Measurements from ENCODE around the gene PXK. TPM values are rescaled to one million over a fixed set of nuclear protein-coding genes. Genes with fewer than 3 reads are reported as not detected.
"Not testable (repeated sequence)": the region's sequence is repeated elsewhere in the genome, so short reads cannot be mapped to it uniquely, and the experiment has no call there.

Gene PXK
- total RNA-seq, 2 donors from 2014 or later = 15.0 to 27.4 TPM

DNA sequence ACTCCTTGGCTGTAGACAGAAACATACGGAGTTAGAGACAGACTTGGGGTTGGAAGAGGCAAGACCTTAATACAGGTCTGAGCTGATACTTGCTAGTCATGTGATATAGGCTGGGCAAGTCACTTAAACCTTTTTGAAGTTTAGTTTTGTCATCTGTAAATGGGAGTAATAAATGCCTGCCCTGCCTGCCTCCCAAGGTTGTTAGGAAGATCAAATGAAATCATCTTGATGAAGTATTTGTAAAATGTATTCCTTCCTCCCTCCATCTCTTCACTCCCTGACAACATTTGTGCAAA, 2.9 kb downstream of the PXK start:
- ATAC-seq = no peak
- H3K9me3 Mint-ChIP-seq = no peaks in the 10 kb centered on the region
- DNase-seq (ENCODE audit: low spot score in 2 of 2) = no peak
- H3K27ac Mint-ChIP-seq = peak overlapping the region; percentile 78 to 96
- peaks cover 0 to 10% of the 10 kb centered on the region in 2 donors for H3K36me3 Mint-ChIP-seq

GRCh38 chr3:58336135-58336882, 3.6 kb downstream of the PXK start:
- peak overlapping the region in 1 of 2 donors; percentile 78 for H3K27ac Mint-ChIP-seq
- peak in 1 of 2 donors; percentile 37 for ATAC-seq
- H3K36me3 Mint-ChIP-seq = peaks cover 0 to 10% of the 10 kb centered on the region in 2 donors
- H3K9me3 Mint-ChIP-seq = no peaks in the 10 kb centered on the region
- DNase-seq (ENCODE audit: low spot score in 2 of 2) = no peak

GRCh38 chr3:58337190-58337589, 4.5 kb downstream of the PXK start:
- Mint-ChIP-seq H3K27ac (no peak overlapping the region), H3K9me3 (no peaks in the 10 kb centered on the region), H3K36me3 (peaks cover 0 to 10% of the 10 kb centered on the region in 2 donors)
- no peak for DNase-seq (ENCODE audit: low spot score in 2 of 2)
- ATAC-seq = no peak

- not testable (repeated sequence) for H3K27ac Mint-ChIP-seq; ATAC-seq; H3K36me3 Mint-ChIP-seq; DNase-seq (ENCODE audit: low spot score in 2 of 2); H3K9me3 Mint-ChIP-seq
Measured at GRCh38 chr3:58339146-58339545, 6.5 kb downstream of the PXK start.

- peak overlapping the region in 1 of 2 donors; percentile 51 for H3K27ac Mint-ChIP-seq
- ATAC-seq (no peak), DNase-seq (ENCODE audit: low spot score in 2 of 2) (no peak)
- no peaks in the 10 kb centered on the region for H3K9me3 Mint-ChIP-seq
- peaks cover 0 to 6% of the 10 kb centered on the region in 2 donors for H3K36me3 Mint-ChIP-seq
Measured at GRCh38 chr3:58340594-58341244, 8.0 kb downstream of the PXK start.

DNA sequence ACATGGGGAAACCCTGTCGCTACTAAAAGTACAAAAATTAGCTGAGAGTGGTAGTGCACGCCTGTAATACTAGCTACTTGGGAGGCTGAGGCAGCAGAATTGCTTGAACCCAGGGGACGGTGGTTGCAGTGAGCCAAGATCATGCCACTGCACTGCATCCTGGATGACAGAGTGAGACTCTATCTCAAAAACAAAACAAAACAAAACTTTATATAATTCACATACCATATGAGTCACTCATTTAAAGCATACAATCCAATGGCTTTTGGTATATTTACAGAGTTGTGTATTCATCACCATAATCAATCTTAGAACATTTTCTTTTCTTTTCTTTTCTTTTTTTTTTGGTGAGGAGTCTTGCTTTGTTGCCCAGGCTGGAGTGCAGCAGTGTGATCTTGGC, 8.7 kb downstream of the PXK start:
- ATAC-seq = no peak

GRCh38 chr3:58342676-58343075, 10.0 kb downstream of the PXK start:
- DNase-seq (ENCODE audit: low spot score in 2 of 2) (no peak), ATAC-seq (no peak)
- no peaks in the 10 kb centered on the region for H3K36me3 Mint-ChIP-seq
- no peaks in the 10 kb centered on the region for H3K9me3 Mint-ChIP-seq
- H3K27ac Mint-ChIP-seq = no peak overlapping the region

More for the DNA sequence above, 8.7 kb downstream of the PXK start:
- no peaks in the 10 kb centered on the region for H3K9me3 Mint-ChIP-seq
- DNase-seq (ENCODE audit: low spot score in 2 of 2) = no peak
- H3K36me3 Mint-ChIP-seq = peaks cover 0 to 2% of the 10 kb centered on the region in 2 donors
- peak overlapping the region; percentile 44 to 51 for H3K27ac Mint-ChIP-seq

GRCh38 chr3:58345457-58345856, 12.8 kb downstream of the PXK start:
- Mint-ChIP-seq H3K27ac (peak overlapping the region in 1 of 2 donors; percentile 2), H3K36me3 (peaks cover 0 to 5% of the 10 kb centered on the region in 2 donors), H3K9me3 (no peaks in the 10 kb centered on the region)
- DNase-seq (ENCODE audit: low spot score in 2 of 2) (no peak), ATAC-seq (no peak)

DNA sequence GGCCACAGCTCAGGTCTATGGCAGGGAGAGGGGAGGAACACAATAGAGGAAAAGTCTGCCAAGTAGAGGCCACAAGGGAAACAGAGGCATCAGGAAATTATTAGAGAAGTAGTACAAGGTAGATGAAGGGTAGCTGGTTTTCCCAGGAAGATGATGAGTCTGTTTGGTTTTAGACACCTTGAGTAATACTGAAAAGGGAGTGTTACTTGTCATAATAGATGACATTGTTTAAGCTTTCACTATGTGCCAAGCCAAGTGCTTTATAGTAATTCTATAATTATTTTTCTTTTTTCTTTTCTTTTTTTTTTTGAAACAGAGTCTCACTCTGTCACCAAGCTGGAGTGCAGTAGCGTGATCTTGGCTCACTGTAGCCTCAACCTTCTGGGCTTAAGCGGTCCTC, 13.7 kb downstream of the PXK start:
- DNase-seq (ENCODE audit: low spot score in 2 of 2) (no peak), ATAC-seq (peak; percentile 80 to 84)
- H3K36me3 Mint-ChIP-seq = peaks cover 0 to 5% of the 10 kb centered on the region in 2 donors
- no peaks in the 10 kb centered on the region for H3K9me3 Mint-ChIP-seq
- peak overlapping the region; percentile 2 to 70 for H3K27ac Mint-ChIP-seq

GRCh38 chr3:58347984-58348383, 15.3 kb downstream of the PXK start:
- Mint-ChIP-seq H3K27ac (no peak overlapping the region), H3K9me3 (no peaks in the 10 kb centered on the region), H3K36me3 (peaks cover 0 to 5% of the 10 kb centered on the region in 2 donors)
- DNase-seq (ENCODE audit: low spot score in 2 of 2) = no peak
- ATAC-seq = no peak

DNA sequence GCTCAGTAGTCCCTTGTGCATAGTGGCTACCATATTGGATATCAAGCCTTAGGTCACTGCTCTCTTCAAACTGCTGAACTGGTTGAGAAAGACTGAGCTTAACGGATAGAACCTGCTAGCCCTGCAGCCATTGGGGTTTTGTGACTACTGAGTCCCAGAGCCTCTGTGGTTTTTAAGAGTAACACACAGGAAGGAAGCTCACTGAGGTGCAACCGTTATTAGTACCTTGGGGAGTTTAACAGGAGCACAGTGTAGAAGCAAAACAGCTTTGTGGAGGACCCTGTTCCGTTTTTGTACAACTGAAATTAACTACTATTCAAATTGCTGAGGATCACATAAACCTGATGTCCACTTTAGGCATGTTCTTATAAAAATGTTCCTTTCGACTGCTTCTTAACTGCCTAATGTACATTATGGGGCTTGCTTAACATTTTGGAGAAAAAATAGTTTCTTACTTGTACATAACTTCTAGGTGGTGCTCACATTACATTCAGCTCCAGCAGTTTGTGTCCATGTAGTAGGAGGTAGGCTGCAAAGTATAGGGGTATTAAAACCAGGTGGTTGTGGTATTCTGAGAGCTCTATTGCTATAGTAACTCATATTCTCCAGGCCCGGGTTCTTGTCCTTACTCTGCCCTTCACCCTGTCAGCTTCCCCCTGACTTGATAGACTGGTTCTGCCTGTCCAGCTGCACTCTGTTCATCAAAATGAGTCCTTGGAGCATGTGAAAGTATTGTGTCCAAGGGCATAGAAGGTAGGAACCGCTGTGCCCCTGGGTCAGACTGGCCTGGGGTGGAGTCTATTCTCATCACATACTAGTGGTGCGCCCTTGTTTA, 17.3 kb downstream of the PXK start:
- H3K27ac Mint-ChIP-seq = peak overlapping the region; percentile 54 to 63
- ATAC-seq (peak; percentile 31 to 70), DNase-seq (ENCODE audit: low spot score in 2 of 2) (no peak)
- H3K9me3 Mint-ChIP-seq = no peaks in the 10 kb centered on the region
- peaks cover 0 to 5% of the 10 kb centered on the region in 2 donors for H3K36me3 Mint-ChIP-seq

- Mint-ChIP-seq H3K36me3 (peaks cover 0 to 5% of the 10 kb centered on the region in 2 donors), H3K27ac (peak overlapping the region; percentile 54 to 63), H3K9me3 (no peaks in the 10 kb centered on the region)
- DNase-seq (ENCODE audit: low spot score in 2 of 2) (no peak), ATAC-seq (no peak)
Measured at GRCh38 chr3:58350627-58351013, 17.9 kb downstream of the PXK start.

DNA sequence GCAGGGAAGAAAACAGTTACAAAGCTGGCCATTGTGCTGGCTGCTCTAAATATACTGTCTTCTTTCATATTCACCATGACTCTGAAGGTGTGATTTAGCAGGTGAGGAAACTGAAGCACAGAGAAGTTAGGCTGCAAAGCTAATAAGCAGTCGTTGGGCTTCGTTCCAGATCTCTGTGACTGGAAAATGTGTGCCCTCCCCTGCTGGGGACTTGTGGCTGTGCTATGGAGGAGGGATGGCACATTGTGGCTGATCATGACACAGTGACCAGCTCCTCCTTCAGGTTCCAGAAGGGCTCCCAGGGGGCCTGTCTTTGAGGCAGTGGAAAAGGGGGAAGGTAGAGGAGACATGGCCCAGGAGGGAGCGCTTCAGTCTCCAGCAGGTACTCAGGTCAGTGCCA, 19.2 kb downstream of the PXK start:
- Mint-ChIP-seq H3K36me3 (peaks cover 0 to 5% of the 10 kb centered on the region in 2 donors), H3K9me3 (no peaks in the 10 kb centered on the region), H3K27ac (peak overlapping the region in 1 of 2 donors; percentile 17)
- ATAC-seq (no peak), DNase-seq (ENCODE audit: low spot score in 2 of 2) (no peak)

DNA sequence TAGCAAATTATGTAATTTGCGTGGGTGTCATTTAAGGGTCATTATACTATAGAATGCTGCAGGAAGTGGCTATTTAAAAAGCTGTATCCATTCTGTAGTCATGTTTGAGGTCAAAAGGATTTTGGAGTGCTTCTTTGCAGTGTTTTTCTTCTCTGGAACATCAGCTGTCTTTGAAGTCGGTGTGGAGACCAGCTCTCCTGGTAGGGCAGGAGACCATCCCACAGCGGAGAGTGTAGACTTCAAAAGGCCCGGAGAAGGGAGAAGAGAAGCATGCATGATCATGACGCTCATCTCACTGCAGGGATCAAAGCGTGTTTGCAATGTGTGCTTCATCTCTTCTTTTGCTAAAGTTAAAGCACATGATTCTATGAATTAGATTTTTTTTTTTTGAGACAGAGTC, 19.9 kb downstream of the PXK start:
- Mint-ChIP-seq H3K36me3 (peaks cover 0 to 5% of the 10 kb centered on the region in 2 donors), H3K9me3 (no peaks in the 10 kb centered on the region), H3K27ac (no peak overlapping the region)
- DNase-seq (ENCODE audit: low spot score in 2 of 2) (no peak), ATAC-seq (no peak)

- DNase-seq (ENCODE audit: low spot score in 2 of 2) = no peak
- Mint-ChIP-seq H3K27ac (peak overlapping the region; percentile 28 to 73), H3K9me3 (no peaks in the 10 kb centered on the region), H3K36me3 (peaks cover 0 to 5% of the 10 kb centered on the region in 2 donors)
- ATAC-seq = peak; percentile 63 to 65
Measured at GRCh38 chr3:58353722-58354553, 21.2 kb downstream of the PXK start.

DNA sequence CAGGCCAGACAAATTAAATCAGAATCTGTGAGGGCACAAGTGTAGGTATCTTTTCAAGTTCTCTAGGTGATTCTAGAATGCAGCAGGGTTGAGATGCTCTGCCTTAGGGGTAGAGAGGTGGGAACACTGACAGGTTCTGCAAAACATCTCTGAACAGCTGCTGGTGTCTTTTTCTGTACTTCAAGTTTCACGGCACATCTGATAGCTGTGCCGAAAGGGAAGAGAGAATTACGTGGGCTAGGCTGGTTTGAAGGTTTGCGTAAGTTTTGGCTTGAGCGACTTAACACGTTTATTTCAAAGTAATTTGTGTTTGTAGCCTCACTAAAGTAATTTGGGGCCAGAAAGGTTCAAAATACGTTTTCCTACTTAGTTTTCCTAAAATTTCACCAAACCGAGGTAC, 22.5 kb downstream of the PXK start:
- ATAC-seq = no peak
- Mint-ChIP-seq H3K9me3 (no peaks in the 10 kb centered on the region), H3K27ac (no peak overlapping the region), H3K36me3 (no peaks in the 10 kb centered on the region)
- no peak for DNase-seq (ENCODE audit: low spot score in 2 of 2)
